H1 (cell line): ENCODE data around the gene IKZF1. TPM values are rescaled to one million over a fixed set of nuclear protein-coding genes. Genes with fewer than 3 reads are reported as not detected.

Experiments used
- GABPA ChIP-seq: IDR thresholded peaks from 2 replicates; pipeline ENCODE4 v1.6.1; 2011; ENCODE audit warnings: mild to moderate bottlenecking, low read length, moderate library complexity, borderline replicate concordance; ENCODE audit not compliant: insufficient read depth
- JUN ChIP-seq: IDR thresholded peaks from 2 replicates; pipeline ENCODE4 v1.6.1; 2011; ENCODE audit warnings: low read depth, mild to moderate bottlenecking, improper control_type of control experiment, low read length
- SAP30 ChIP-seq: fragments of 300-600 bp; sonication (generic); IDR thresholded peaks from 2 replicates; pipeline ENCODE4 v1.7.1; 2012; ENCODE audit warnings: low read length, moderate library complexity, mild to moderate bottlenecking, inconsistent platforms; ENCODE audit not compliant: insufficient read depth, insufficient replicate concordance
- SP2 ChIP-seq: IDR thresholded peaks from 2 replicates; pipeline ENCODE4 v1.6.1; 2012; ENCODE audit warnings: mild to moderate bottlenecking, low read length, inconsistent platforms
- SRF ChIP-seq: IDR thresholded peaks from 2 replicates; pipeline ENCODE4 v1.6.1; 2011; ENCODE audit warnings: mild to moderate bottlenecking, low read depth, low read length, moderate library complexity
- TAF1 ChIP-seq: IDR thresholded peaks from 2 replicates; pipeline ENCODE4 v1.6.1; 2011; ENCODE audit warnings: mild to moderate bottlenecking, low read depth, low read length
- polyA plus RNA-seq, 7 experiments: library from polyadenylated mRNA; depleted of rRNA in 3 of 7; stranded (reverse) in 5 of 7; unstranded in 2 of 7; fragments of >200 nt in 5 of 7; fragments of 200-250 nt in 2 of 7; gene quantifications; 1 replicate in 5 of 7; 2 replicates in 1 of 7; 4 replicates in 1 of 7; pipeline versions ENCODE4 v1.2.1 to v1.2.3, GENCODE V29; 2011 to 2013; ENCODE audit warnings: missing spikeins in 2 of 7, mixed read lengths in 2 of 7
- total RNA-seq: library from RNA; stranded (reverse); fragmentation: NEBNext Ultra II Directional; extraction: Animal tissue kit (Norgen Biotek cat#: 25700); gene quantifications from 2 replicates; pipeline ENCODE4 v1.2.1, GENCODE V29; 2021
- TF ChIP-seq, protein P1 (sequence below): IDR thresholded peaks from 2 replicates; pipeline ENCODE4 v1.6.1; 2012; ENCODE audit warnings: inconsistent platforms

IKZF1 gene
- total and polyA plus RNA-seq, 2 of the 8 experiments (the other 6 are each of a cell fraction or from before 2014, with no cell fraction given): 0.74 to 1.5 TPM

DNA sequence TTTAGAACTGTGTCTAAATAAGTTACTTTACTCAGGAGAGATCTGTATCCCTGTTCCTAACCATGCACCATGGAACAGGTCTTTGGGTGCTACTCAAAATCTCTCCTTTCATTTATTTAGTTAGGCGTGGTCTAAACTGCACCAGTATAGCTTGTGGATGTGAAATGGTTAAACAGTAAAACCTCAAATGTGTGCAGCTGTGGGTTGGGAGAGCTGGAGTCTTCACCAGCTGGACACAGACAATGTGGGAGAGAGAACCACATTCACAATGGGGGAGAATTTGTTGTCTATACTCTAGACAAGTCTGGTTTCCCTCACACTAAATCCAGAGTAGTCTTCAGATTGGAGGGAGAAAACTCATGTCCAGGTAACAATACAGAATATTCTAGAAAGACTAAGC, 31.2 kb upstream of the IKZF1 start (continued):
- TF ChIP-seq, protein P1, sequence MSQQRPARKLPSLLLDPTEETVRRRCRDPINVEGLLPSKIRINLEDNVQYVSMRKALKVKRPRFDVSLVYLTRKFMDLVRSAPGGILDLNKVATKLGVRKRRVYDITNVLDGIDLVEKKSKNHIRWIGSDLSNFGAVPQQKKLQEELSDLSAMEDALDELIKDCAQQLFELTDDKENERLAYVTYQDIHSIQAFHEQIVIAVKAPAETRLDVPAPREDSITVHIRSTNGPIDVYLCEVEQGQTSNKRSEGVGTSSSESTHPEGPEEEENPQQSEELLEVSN: no peak
- TF ChIP-seq GABPA (no peak), TAF1 (no peak), JUN (no peak), SAP30 (no peak), SRF (no peak), SP2 (no peak)
